Smooth muscle cell (in vitro differentiated cells): ENCODE data around the gene GSC2. TPM values are rescaled to one million over a fixed set of nuclear protein-coding genes. Genes with fewer than 3 reads are reported as not detected.

Experiments
- DNase-seq: peaks from one replicate; lab custom pipeline; 2025; ENCODE audit not compliant: unreplicated experiment; lab: John Stamatoyannopoulos, UW
- H2AFZ ChIP-seq: fragments of 200-600 bp; sonication (generic); 2 replicates; pipeline ENCODE4 v1.6.0; 2016; ENCODE audit warnings: antibody characterized with exemption, low read depth, mild to moderate bottlenecking
- H3F3A ChIP-seq: fragments of 200-600 bp; sonication (generic); 2 replicates; pipeline ENCODE4 v1.6.0; 2017; ENCODE audit warnings: antibody characterized with exemption, low read depth
- H3K27ac ChIP-seq: fragments of 200-600 bp; sonication (generic); 2 replicates; pipeline ENCODE4 v1.5.1; 2016; ENCODE audit warnings: low read depth, mild to moderate bottlenecking
- H3K27me3 ChIP-seq: fragments of 200-600 bp; sonication (generic); 2 replicates; pipeline ENCODE4 v1.6.1; 2016; ENCODE audit warnings: low read depth, mild to moderate bottlenecking
- H3K36me3 ChIP-seq: fragments of 200-600 bp; sonication (generic); 2 replicates; pipeline ENCODE4 v1.5.1; 2016; ENCODE audit warnings: low read depth
- H3K4me1 ChIP-seq: fragments of 200-600 bp; sonication (generic); 2 replicates; pipeline ENCODE4 v1.5.1; 2016; ENCODE audit warnings: low read depth
- H3K4me2 ChIP-seq: fragments of 200-600 bp; sonication (generic); 2 replicates; pipeline ENCODE4 v1.6.0; 2016; ENCODE audit warnings: mild to moderate bottlenecking
- H3K4me3 ChIP-seq: fragments of 200-600 bp; sonication (generic); 2 replicates; pipeline ENCODE4 v1.5.1; 2016; ENCODE audit warnings: mild to moderate bottlenecking
- H3K79me2 ChIP-seq: fragments of 200-600 bp; sonication (generic); 2 replicates; pipeline ENCODE4 v1.6.0; 2016; ENCODE audit warnings: low read depth, mild to moderate bottlenecking
- H3K9ac ChIP-seq: fragments of 200-600 bp; sonication (generic); 2 replicates; pipeline ENCODE4 v1.6.0; 2016; ENCODE audit warnings: low read depth
- H3K9me3 ChIP-seq: fragments of 200-600 bp; sonication (generic); replicated peaks from 2 replicates; pipeline ENCODE4 v1.5.1; 2016; ENCODE audit warnings: low read depth
- H4K20me1 ChIP-seq: fragments of 200-600 bp; sonication (generic); 2 replicates; pipeline ENCODE4 v1.6.0; 2016; ENCODE audit warnings: low read depth
- WGBS: methylation state at CpG from one replicate; pipeline ENCODE4 v1.1.7; 2016; ENCODE audit warnings: low lambda C conversion rate; 5-methylcytosine and 5-hydroxymethylcytosine counted together
- polyA plus RNA-seq: library from polyadenylated mRNA; unstranded; fragments of >200 nt; fragmentation: Nextera tagmentation; extraction: Ambion mirVana; gene quantifications from 2 replicates; pipeline ENCODE4 v1.2.1, GENCODE V29; 2016
- total RNA-seq: library from RNA; depleted of rRNA; stranded (reverse); fragments of >200 nt; gene quantifications from 2 replicates; pipeline ENCODE4 v1.2.3, GENCODE V29; 2014
- TF ChIP-seq, protein P1 (sequence below): fragments of 200-600 bp; sonication (generic); IDR thresholded peaks from 2 replicates; pipeline ENCODE4 v1.5.1; 2017; ENCODE audit warnings: borderline replicate concordance, mild to moderate bottlenecking, antibody characterized with exemption; ENCODE audit not compliant: insufficient read depth, poor library complexity, severe bottlenecking

GSC2 gene
- total and polyA plus RNA-seq, 2 experiments from 2014 or later = not detected

DNA sequence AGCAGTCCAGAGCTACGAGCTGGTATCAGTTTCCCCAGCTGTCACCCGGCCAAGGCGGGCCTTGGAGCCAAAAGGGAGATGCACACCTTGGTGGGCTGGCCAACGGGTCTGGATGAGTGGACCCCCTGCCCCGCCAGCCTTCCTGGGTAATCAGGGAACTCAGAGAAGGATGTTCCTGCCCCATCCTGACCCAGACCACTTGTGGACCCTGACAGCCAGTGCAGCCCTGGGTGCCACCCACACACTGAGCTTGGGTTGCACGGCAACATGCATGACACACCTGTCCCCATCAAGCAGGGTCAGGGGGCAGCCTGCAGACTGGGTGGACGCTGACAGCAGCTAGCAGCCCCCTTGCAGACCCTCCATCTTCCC is 19.8 kb upstream of the GSC2 start:
- Histone ChIP-seq H2AFZ (no peak overlapping the region), H3K4me1 (peaks cover 18% of the 10 kb centered on the region), H3F3A (no peaks in the 10 kb centered on the region), H3K27me3 (peaks cover 48% of the 10 kb centered on the region), H3K9ac (no peak overlapping the region), H3K27ac (no peak overlapping the region), H4K20me1 (peaks cover 17% of the 10 kb centered on the region), H3K36me3 (no peaks in the 10 kb centered on the region), H3K79me2 (peaks cover 24% of the 10 kb centered on the region), H3K9me3 (no peaks in the 10 kb centered on the region), H3K4me3 (peak overlapping the region; percentile 34), H3K4me2 (peak overlapping the region; percentile 81)
- no peak for DNase-seq
- WGBS = 67% methylated on average over 7 of the region's 7 CpGs
- TF ChIP-seq, protein P1, sequence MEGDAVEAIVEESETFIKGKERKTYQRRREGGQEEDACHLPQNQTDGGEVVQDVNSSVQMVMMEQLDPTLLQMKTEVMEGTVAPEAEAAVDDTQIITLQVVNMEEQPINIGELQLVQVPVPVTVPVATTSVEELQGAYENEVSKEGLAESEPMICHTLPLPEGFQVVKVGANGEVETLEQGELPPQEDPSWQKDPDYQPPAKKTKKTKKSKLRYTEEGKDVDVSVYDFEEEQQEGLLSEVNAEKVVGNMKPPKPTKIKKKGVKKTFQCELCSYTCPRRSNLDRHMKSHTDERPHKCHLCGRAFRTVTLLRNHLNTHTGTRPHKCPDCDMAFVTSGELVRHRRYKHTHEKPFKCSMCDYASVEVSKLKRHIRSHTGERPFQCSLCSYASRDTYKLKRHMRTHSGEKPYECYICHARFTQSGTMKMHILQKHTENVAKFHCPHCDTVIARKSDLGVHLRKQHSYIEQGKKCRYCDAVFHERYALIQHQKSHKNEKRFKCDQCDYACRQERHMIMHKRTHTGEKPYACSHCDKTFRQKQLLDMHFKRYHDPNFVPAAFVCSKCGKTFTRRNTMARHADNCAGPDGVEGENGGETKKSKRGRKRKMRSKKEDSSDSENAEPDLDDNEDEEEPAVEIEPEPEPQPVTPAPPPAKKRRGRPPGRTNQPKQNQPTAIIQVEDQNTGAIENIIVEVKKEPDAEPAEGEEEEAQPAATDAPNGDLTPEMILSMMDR = no peak

- no peaks in the 10 kb centered on the region for H3F3A ChIP-seq
- DNase-seq = no peak
- no peak overlapping the region for H3K9ac ChIP-seq
- TF ChIP-seq, protein P1 = no peak
- H3K27me3 ChIP-seq = peaks cover 48% of the 10 kb centered on the region
- H3K79me2 ChIP-seq = peaks cover 21% of the 10 kb centered on the region
- peaks cover 10% of the 10 kb centered on the region for H4K20me1 ChIP-seq
- WGBS = 14% methylated on average over 50 of the region's 58 CpGs
- peaks cover 18% of the 10 kb centered on the region for H3K4me1 ChIP-seq
- H3K9me3 ChIP-seq = no peaks in the 10 kb centered on the region
- no peaks in the 10 kb centered on the region for H3K36me3 ChIP-seq
- no peak overlapping the region for H3K27ac ChIP-seq
- H3K4me3 ChIP-seq = peak overlapping the region; percentile 34
- no peak overlapping the region for H2AFZ ChIP-seq
- H3K4me2 ChIP-seq = peak overlapping the region; percentile 81
Observed at GRCh38 chr22:19169002-19169946, 19.2 kb upstream of the GSC2 start.

DNA sequence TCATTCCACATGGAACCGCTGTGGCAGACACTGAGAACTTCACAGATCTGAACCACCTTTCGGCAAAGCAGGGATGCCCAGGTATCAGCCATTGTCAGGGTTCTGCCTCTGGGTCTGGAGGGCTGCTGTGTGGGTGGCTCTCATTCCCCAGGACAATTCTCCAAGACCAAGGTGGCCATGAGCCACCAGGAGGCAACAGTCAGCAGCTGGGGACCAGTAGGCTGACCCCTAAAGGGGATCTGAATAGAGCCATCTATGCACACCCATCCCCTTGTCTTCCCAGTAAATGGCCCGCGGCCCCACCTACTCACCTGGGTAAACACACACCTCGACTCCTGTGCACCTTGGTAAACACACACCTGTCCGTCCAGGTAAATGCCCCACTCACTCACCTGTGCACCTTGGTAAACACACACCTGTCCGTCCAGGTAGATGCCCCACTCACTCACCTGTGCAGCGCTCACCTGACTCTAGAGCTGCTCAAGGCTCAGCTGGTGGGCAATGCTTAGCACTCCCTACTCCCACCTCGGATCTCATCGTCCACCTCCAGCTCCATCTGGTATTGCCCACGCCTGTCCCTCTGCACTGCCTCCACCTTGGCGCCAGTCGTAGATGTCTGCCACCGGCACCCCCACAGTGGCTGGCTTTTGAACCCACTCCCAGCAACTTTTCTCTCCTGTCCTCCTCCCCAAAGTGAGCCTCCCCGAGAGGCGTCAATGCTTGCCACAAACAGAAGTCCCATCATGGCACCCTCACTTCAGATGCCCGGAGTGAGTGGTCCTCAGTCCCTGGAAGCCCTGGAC is 18.2 kb upstream of the GSC2 start:
- TF ChIP-seq, protein P1 = no peak
- no peak overlapping the region for H3K27ac ChIP-seq
- H3K9ac ChIP-seq = no peak overlapping the region
- H3K4me1 ChIP-seq = peaks cover 18% of the 10 kb centered on the region
- no peak overlapping the region for H2AFZ ChIP-seq
- H3K4me2 ChIP-seq = no peak overlapping the region
- H3K4me3 ChIP-seq = no peak overlapping the region
- H3K36me3 ChIP-seq = no peaks in the 10 kb centered on the region
- no peaks in the 10 kb centered on the region for H3K9me3 ChIP-seq
- peaks cover 7% of the 10 kb centered on the region for H4K20me1 ChIP-seq
- peaks cover 48% of the 10 kb centered on the region for H3K27me3 ChIP-seq
- peaks cover 18% of the 10 kb centered on the region for H3K79me2 ChIP-seq
- H3F3A ChIP-seq = no peaks in the 10 kb centered on the region
- WGBS = 83% methylated on average over 17 of the region's 17 CpGs
- DNase-seq = no peak
